Measurements from ENCODE around the gene ELP4. TPM values are rescaled to one million over a fixed set of nuclear protein-coding genes. Genes with fewer than 3 reads are reported as not detected.

The ELP4 gene
- total and polyA plus RNA-seq, 2 donors (not counting 1 experiment from before 2014, with no cell fraction given) = 7.1 to 31.3 TPM

- Histone ChIP-seq H3K4me3 (ENCODE audit: control extremely low read depth in 1 of 5, extremely low read depth in 1 of 5, insufficient read depth in 1 of 5, low read depth in 2 of 5, low read length in 4 of 5) (no peak overlapping the region), H3K9ac (ENCODE audit: low read length) (no peak overlapping the region), H3K4me2 (replicated peaks; ENCODE audit: low read depth, low read length, poor library complexity, severe bottlenecking) (no peak overlapping the region), H3K36me3 (replicated peaks in 1 of 2; ENCODE audit: control extremely low read depth in 1 of 2, control insufficient read depth in 1 of 2, extremely low read depth in 1 of 2, insufficient read depth in 2 of 2, low read length in 1 of 2) (no peaks in the 10 kb centered on the region), H4K20me1 (ENCODE audit: control insufficient read depth, insufficient read depth, low read length, poor library complexity, severe bottlenecking) (no peaks in the 10 kb centered on the region), H2AFZ (ENCODE audit: insufficient read depth, low read depth, low read length, poor library complexity, severe bottlenecking) (no peak overlapping the region), H3K79me2 (ENCODE audit: control insufficient read depth, insufficient read depth, low read length) (no peaks in the 10 kb centered on the region), H3K4me1 (ENCODE audit: control insufficient read depth in 2 of 2, insufficient read depth in 2 of 2, low read length in 2 of 2) (no peaks in the 10 kb centered on the region), H3K9me3 (ENCODE audit: control extremely low read depth in 1 of 3, control insufficient read depth in 2 of 3, insufficient read depth in 1 of 3, low read length in 2 of 3) (no peaks in the 10 kb centered on the region), H3K27ac (ENCODE audit: low read length in 2 of 2) (no peak overlapping the region), H3K27me3 (replicated peaks in 1 of 4; ENCODE audit: control extremely low read depth in 1 of 4, control insufficient read depth in 3 of 4, insufficient read depth in 4 of 4, low read length in 3 of 4) (no peaks in the 10 kb centered on the region)
- ATAC-seq (ENCODE audit: low read depth) = no peak
- ChIA-PET POLR2A (no interaction called here), CTCF (no interaction called here)
- Mint-ChIP-seq H3K4me1 (no peaks in the 10 kb centered on the region), H3K27ac (no peak overlapping the region), H3K9me3 (ENCODE audit: insufficient read depth) (no peaks in the 10 kb centered on the region), H3K27me3 (no peaks in the 10 kb centered on the region), H3K4me3 (no peak overlapping the region)
- TF ChIP-seq CTCF (IDR thresholded peaks at IDR 0.05) = no peak
- no peak for TF ChIP-seq EZH2 (IDR thresholded peaks at IDR 0.05; ENCODE audit: borderline replicate concordance, insufficient read depth, low read depth, low read length, poor library complexity, severe bottlenecking)
- WGBS (ENCODE audit: insufficient coverage) = no CpG with 5 or more reads among the region's 1 CpG
- no peak for DNase-seq
- intact Hi-C loops (cut with micrococcal nuclease) = no loop called here
Observed at GRCh38 chr11:31652528-31652927, 143.0 kb downstream of the ELP4 start.

GRCh38 chr11:31655483-31655882, 145.9 kb downstream of the ELP4 start:
- no peak for TF ChIP-seq CTCF (IDR thresholded peaks at IDR 0.05)
- no peak for TF ChIP-seq EZH2 (IDR thresholded peaks at IDR 0.05; ENCODE audit: borderline replicate concordance, insufficient read depth, low read depth, low read length, poor library complexity, severe bottlenecking)
- POLR2A ChIA-PET = no interaction called here

More at GRCh38 chr11:31655483-31655882, 145.9 kb downstream of the ELP4 start:
- CTCF ChIA-PET = no interaction called here
- no peaks in the 10 kb centered on the region for H4K20me1 ChIP-seq (ENCODE audit: control insufficient read depth, insufficient read depth, low read length, poor library complexity, severe bottlenecking)
- DNase-seq (no peak), ATAC-seq (ENCODE audit: low read depth) (no peak)
- H3K79me2 ChIP-seq (ENCODE audit: control insufficient read depth, insufficient read depth, low read length) = no peaks in the 10 kb centered on the region
- Mint-ChIP-seq H3K4me1 (no peaks in the 10 kb centered on the region), H3K4me3 (no peak overlapping the region), H3K27me3 (no peaks in the 10 kb centered on the region), H3K27ac (no peak overlapping the region), H3K9me3 (ENCODE audit: insufficient read depth) (no peaks in the 10 kb centered on the region)
- intact Hi-C loops (cut with micrococcal nuclease) = no loop called here
- H3K36me3 ChIP-seq (replicated peaks in 1 of 2; ENCODE audit: control extremely low read depth in 1 of 2, control insufficient read depth in 1 of 2, extremely low read depth in 1 of 2, insufficient read depth in 2 of 2, low read length in 1 of 2) = no peaks in the 10 kb centered on the region
- no peaks in the 10 kb centered on the region for H3K27me3 ChIP-seq (replicated peaks in 1 of 4; ENCODE audit: control extremely low read depth in 1 of 4, control insufficient read depth in 3 of 4, insufficient read depth in 4 of 4, low read length in 3 of 4)
- no CpG with 5 or more reads among the region's 3 CpGs for WGBS (ENCODE audit: insufficient coverage)
- H2AFZ ChIP-seq (ENCODE audit: insufficient read depth, low read depth, low read length, poor library complexity, severe bottlenecking) = no peak overlapping the region
- no peak overlapping the region for H3K27ac ChIP-seq (ENCODE audit: low read length in 2 of 2)
- H3K4me2 ChIP-seq (replicated peaks; ENCODE audit: low read depth, low read length, poor library complexity, severe bottlenecking) = no peak overlapping the region
- H3K9me3 ChIP-seq (ENCODE audit: control extremely low read depth in 1 of 3, control insufficient read depth in 2 of 3, insufficient read depth in 1 of 3, low read length in 2 of 3) = no peaks in the 10 kb centered on the region
- no peak overlapping the region for H3K4me3 ChIP-seq (ENCODE audit: control extremely low read depth in 1 of 5, extremely low read depth in 1 of 5, insufficient read depth in 1 of 5, low read depth in 2 of 5, low read length in 4 of 5)
- H3K4me1 ChIP-seq (ENCODE audit: control insufficient read depth in 2 of 2, insufficient read depth in 2 of 2, low read length in 2 of 2) = no peaks in the 10 kb centered on the region
- H3K9ac ChIP-seq (ENCODE audit: low read length) = no peak overlapping the region

Measured in B cell (primary cell).